Measurements from ENCODE around the gene KIAA1958. TPM values are rescaled to one million over a fixed set of nuclear protein-coding genes. Genes with fewer than 3 reads are reported as not detected.

KIAA1958 gene
- total and polyA plus RNA-seq, 2 of the 8 experiments (the other 6 are each of a cell fraction or from before 2014, with no cell fraction given), result 11.4 to 43.8 TPM

DNA sequence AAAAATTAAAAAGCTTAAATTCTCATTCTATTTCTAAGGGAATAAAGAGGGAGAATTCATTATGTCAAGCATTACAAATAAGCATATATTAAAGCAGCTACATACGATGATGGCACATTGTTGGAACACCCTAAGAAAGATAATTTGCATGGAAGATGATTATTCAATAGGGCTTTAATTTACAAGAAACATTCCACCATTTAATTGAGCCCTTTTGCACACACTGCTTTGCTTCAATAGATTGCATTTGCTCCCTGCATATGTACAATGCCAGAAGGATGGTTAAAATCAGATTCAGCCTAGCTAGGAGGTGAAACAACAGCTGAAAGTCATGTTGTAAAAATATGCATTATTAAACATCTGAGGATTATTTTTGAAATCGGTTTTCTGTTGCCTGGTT, 21.8 kb downstream of the KIAA1958 start:
- Histone ChIP-seq H3K4me1 (replicated peaks in 1 of 4; ENCODE audit: control insufficient read depth in 3 of 4, insufficient read depth in 4 of 4, low read length in 3 of 4) (peaks cover 0 to 6% (median 1%) of the 10 kb centered on the region in 4 experiments; a peak in 3 of 7 replicates), H3K9me3 (ENCODE audit: insufficient read depth in 2 of 2, low read depth in 1 of 2, low read length in 1 of 2) (no peaks in the 10 kb centered on the region), H4K8ac (ENCODE audit: extremely low read depth, insufficient read depth, low read length) (no peak overlapping the region), H2BK5ac (ENCODE audit: low read depth, low read length) (no peak overlapping the region), H3K14ac (ENCODE audit: insufficient read length) (no peak overlapping the region), H3K23ac (ENCODE audit: insufficient read length) (no peak overlapping the region), H2BK20ac (ENCODE audit: low read length) (no peak overlapping the region), H4K20me1 (replicated peaks in 1 of 2; ENCODE audit: control insufficient read depth in 1 of 2, insufficient read depth in 2 of 2, low read length in 2 of 2) (peaks cover 0 to 6% of the 10 kb centered on the region in 2 experiments), H3K4ac (replicated peaks; ENCODE audit: insufficient read length, low read depth, low read length) (no peak overlapping the region), H3K4me3 (ENCODE audit: extremely low read depth in 1 of 4, insufficient read depth in 2 of 4, low read depth in 3 of 4, low read length in 4 of 4) (no peak overlapping the region), H3K9ac (replicated peaks in 1 of 4; ENCODE audit: extremely low read depth in 1 of 4, low read depth in 3 of 4, low read length in 3 of 4) (no peak overlapping the region), H3K4me2 (ENCODE audit: insufficient read depth in 1 of 2, low read depth in 2 of 2, low read length in 2 of 2) (no peak overlapping the region), H3K56ac (replicated peaks; ENCODE audit: insufficient read length, low read depth, low read length) (no peak overlapping the region), H3K36me3 (ENCODE audit: control insufficient read depth in 2 of 4, insufficient read depth in 4 of 4, low read length in 3 of 4) (no peaks in the 10 kb centered on the region; a peak in 1 of 8 replicates), H3K18ac (ENCODE audit: extremely low read depth, low read length) (no peak overlapping the region), H3K79me2 (ENCODE audit: control insufficient read depth in 1 of 2, insufficient read depth in 2 of 2, low read length in 2 of 2) (peaks cover 13 to 86% of the 10 kb centered on the region in 2 experiments; a peak in 3 of 4 replicates), H2AFZ (ENCODE audit: low read length) (no peak overlapping the region), H3K23me2 (ENCODE audit: low read depth, low read length) (no peaks in the 10 kb centered on the region), H2BK120ac (replicated peaks; ENCODE audit: low read depth, low read length) (no peak overlapping the region), H2BK12ac (ENCODE audit: low read depth, low read length) (no peak overlapping the region), H4K91ac (replicated peaks; ENCODE audit: insufficient read length, low read length) (no peak overlapping the region), H2BK15ac (ENCODE audit: low read length) (no peak overlapping the region), H3K79me1 (ENCODE audit: low read depth, low read length) (peaks cover 11% of the 10 kb centered on the region), H2AK5ac (ENCODE audit: low read depth, low read length) (no peak overlapping the region), H4K5ac (ENCODE audit: insufficient read length, low read depth, low read length) (no peak overlapping the region), H3K27ac (ENCODE audit: low read depth, low read length) (no peak overlapping the region), H3K27me3 (replicated peaks in 1 of 4; ENCODE audit: control insufficient read depth in 3 of 4, extremely low read depth in 1 of 4, insufficient read depth in 3 of 4, low read length in 3 of 4) (no peaks in the 10 kb centered on the region)
- ChIA-PET POLR2A (ENCODE audit: partially characterized antibody) (no interaction called here), CTCF (ENCODE audit: partially characterized antibody) (interaction anchor here (1.2 to 1.5 kb wide), 2 partner anchors 10 to 18 kb away, joined by 4 to 5 read pairs; no protein-coding TSS in a partner anchor)
- WGBS, 2 experiments (ENCODE audit: extremely low coverage in 1 of 2, insufficient coverage in 1 of 2, insufficient read length in 1 of 2, insufficient replicate concordance in 2 of 2, low coverage in 1 of 2, low lambda C conversion rate in 2 of 2, missing lambda C conversion rate in 1 of 2), result 77% methylated on average over 2 of the region's 2 CpGs; no CpG with 5 or more reads in 1 of the 2 experiments
- TF ChIP-seq JUND (IDR thresholded peaks at IDR 0.05; ENCODE audit: low read length) (no peak), ZNF274 (IDR thresholded peaks at IDR 0.05; ENCODE audit: borderline replicate concordance, extremely low read depth, low read length) (no peak), CBX8 (IDR thresholded peaks at IDR 0.05; ENCODE audit: borderline replicate concordance, low read depth, low read length) (no peak), GABPA (IDR thresholded peaks at IDR 0.05; ENCODE audit: borderline replicate concordance, insufficient read depth, low read length) (no peak), TAF7 (optimal IDR thresholded peaks at IDR 0.05; ENCODE audit: borderline replicate concordance, low read depth, low read length) (no peak), SIN3A (conservative IDR thresholded peaks at IDR 0.05 in 1 of 2, IDR thresholded peaks at IDR 0.05 in 1 of 2; ENCODE audit: low read depth in 1 of 2, low read length in 2 of 2) (no peak), KDM1A (IDR thresholded peaks at IDR 0.05; ENCODE audit: borderline replicate concordance, low read length) (no peak), GTF2F1 (IDR thresholded peaks at IDR 0.05; ENCODE audit: borderline replicate concordance, low read depth, low read length) (no peak), SIRT6 (IDR thresholded peaks at IDR 0.05; ENCODE audit: low read length) (no peak), TEAD4 (IDR thresholded peaks at IDR 0.05; ENCODE audit: low read depth, low read length) (no peak), CREB1 (IDR thresholded peaks at IDR 0.05) (no peak)
- no peak for FAIRE-seq
- no peak for DNase-seq (ENCODE audit: low read depth in 1 of 2, low spot score in 2 of 2)

Measured in H1 (cell line).